Uterus (tissue), 2 donors: ENCODE results near the gene JPH3.

Experiments used
- POLR2A ChIP-seq, 2 donors: fragments of 450-650 bp; IDR thresholded peaks; one replicate each; pipeline ENCODE4 v1.6.1; 2016; ENCODE audit warnings: antibody characterized with exemption in 2 of 2, mild to moderate bottlenecking in 1 of 2, moderate library complexity in 1 of 2
- TF ChIP-seq, protein P1 (sequence below), 4 experiments: fragments of 200-600 bp in 2 of 4; fragments of 450-650 bp in 2 of 4; sonication (generic) in 2 of 4; IDR thresholded peaks; one replicate each; pipeline ENCODE4 v1.5.1; 2016 to 2019; ENCODE audit warnings: antibody characterized with exemption in 4 of 4, mild to moderate bottlenecking in 2 of 4, moderate library complexity in 1 of 4

DNA sequence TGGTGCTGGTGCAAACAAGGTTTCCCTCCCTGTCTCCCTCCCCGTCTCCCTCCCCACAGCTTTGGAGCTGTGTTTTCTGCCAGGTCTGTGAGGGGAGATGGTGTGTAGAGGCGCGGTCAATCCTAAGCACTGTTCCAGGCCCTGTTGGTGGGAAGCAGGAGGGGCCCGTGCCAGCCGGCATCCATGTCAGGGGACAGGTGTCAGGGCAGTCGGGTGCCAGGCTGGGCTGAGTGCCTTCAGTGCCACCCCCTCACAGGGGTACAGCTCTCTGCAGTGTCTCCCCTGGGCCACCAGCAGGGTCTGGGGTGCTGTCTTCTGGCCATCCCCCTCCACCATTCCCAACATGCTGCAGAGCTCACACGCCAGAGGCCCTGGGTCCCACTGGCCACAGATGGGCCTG is 89.9 kb downstream of the JPH3 start:
- TF ChIP-seq, protein P1, sequence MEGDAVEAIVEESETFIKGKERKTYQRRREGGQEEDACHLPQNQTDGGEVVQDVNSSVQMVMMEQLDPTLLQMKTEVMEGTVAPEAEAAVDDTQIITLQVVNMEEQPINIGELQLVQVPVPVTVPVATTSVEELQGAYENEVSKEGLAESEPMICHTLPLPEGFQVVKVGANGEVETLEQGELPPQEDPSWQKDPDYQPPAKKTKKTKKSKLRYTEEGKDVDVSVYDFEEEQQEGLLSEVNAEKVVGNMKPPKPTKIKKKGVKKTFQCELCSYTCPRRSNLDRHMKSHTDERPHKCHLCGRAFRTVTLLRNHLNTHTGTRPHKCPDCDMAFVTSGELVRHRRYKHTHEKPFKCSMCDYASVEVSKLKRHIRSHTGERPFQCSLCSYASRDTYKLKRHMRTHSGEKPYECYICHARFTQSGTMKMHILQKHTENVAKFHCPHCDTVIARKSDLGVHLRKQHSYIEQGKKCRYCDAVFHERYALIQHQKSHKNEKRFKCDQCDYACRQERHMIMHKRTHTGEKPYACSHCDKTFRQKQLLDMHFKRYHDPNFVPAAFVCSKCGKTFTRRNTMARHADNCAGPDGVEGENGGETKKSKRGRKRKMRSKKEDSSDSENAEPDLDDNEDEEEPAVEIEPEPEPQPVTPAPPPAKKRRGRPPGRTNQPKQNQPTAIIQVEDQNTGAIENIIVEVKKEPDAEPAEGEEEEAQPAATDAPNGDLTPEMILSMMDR (IDR thresholded peaks at IDR 0.05) = no peak
- no peak for TF ChIP-seq POLR2A (IDR thresholded peaks at IDR 0.05)
